Measurements from ENCODE around the gene NRCAM.

The NRCAM gene

GRCh38 chr7:108164342-108164741 is 291.9 kb downstream of the NRCAM start:
- Histone ChIP-seq H3K4me1 (peaks cover 4% of the 10 kb centered on the region; the same call in 1 of the 2 replicates), H3K27ac (no peak overlapping the region), H3K9me3 (no peaks in the 10 kb centered on the region), H3K27me3 (no peaks in the 10 kb centered on the region), H3K4me2 (no peak overlapping the region), H4K20me1 (no peaks in the 10 kb centered on the region), H3K36me3 (no peaks in the 10 kb centered on the region), H3K9ac (no peak overlapping the region), H3K4me3 (no peak overlapping the region)
- TF ChIP-seq Cebpa-rat (IDR thresholded peaks at IDR 0.05), result no peak

- TF ChIP-seq Cebpa-rat (IDR thresholded peaks at IDR 0.05), result no peak
Measured at GRCh38 chr7:108158776-108159175, 297.5 kb downstream of the NRCAM start.

GRCh38 chr7:108157606-108158335 is 298.5 kb downstream of the NRCAM start:
- H3K27ac ChIP-seq, result no peak overlapping the region
- no peaks in the 10 kb centered on the region for H3K9me3 ChIP-seq
- H3K27me3 ChIP-seq, result no peaks in the 10 kb centered on the region
- H3K4me3 ChIP-seq, result no peak overlapping the region
- TF ChIP-seq Cebpa-rat (IDR thresholded peaks at IDR 0.05), result no peak
- H3K9ac ChIP-seq, result no peak overlapping the region
- H3K4me1 ChIP-seq, result no peaks in the 10 kb centered on the region; the same call in 1 of the 2 replicates
- no peaks in the 10 kb centered on the region for H3K36me3 ChIP-seq
- no peak overlapping the region for H3K4me2 ChIP-seq
- no peaks in the 10 kb centered on the region for H4K20me1 ChIP-seq

More at GRCh38 chr7:108158776-108159175, 297.5 kb downstream of the NRCAM start:
- no peak overlapping the region for H3K9ac ChIP-seq
- no peaks in the 10 kb centered on the region for H3K36me3 ChIP-seq
- H3K4me2 ChIP-seq, result no peak overlapping the region
- no peak overlapping the region for H3K4me3 ChIP-seq
- H3K9me3 ChIP-seq, result no peaks in the 10 kb centered on the region
- H4K20me1 ChIP-seq, result no peaks in the 10 kb centered on the region
- H3K27ac ChIP-seq, result no peak overlapping the region
- H3K4me1 ChIP-seq, result no peaks in the 10 kb centered on the region; the same call in 1 of the 2 replicates
- H3K27me3 ChIP-seq, result no peaks in the 10 kb centered on the region

DNA sequence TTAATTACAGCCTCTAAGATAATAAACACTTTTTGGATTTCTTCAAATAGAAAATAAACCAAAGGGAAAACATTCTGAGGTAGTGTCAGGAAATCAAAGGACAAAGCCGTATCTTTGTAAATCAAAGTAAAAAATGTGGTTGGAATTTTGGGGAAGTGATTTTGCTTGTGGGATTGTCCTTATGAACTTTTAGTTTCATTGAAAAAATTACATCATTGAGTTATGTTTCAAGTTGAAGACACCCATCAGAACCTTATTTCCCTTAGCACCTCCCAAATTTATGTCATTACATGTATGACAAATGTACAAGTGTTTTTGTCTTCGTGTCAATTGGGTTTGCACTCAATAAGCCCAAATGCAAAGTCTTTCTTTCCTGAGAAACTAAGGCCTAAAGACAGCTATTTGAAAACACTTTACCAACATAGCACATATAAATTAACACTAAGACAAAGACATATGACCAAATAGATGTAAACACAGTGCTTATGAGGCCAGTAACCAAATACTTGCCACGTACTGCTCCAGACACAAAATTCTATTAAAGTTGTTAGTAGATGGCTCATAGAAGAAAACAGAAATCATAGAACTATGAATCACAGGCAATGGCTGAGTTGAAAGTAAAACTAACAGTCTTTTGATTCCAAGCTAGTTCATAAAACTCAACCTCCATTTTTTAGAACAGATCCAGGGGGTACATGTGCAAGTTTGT is 299.2 kb downstream of the NRCAM start:
- Histone ChIP-seq H3K27ac (no peak overlapping the region), H3K9me3 (no peaks in the 10 kb centered on the region), H3K9ac (no peak overlapping the region), H3K4me3 (no peak overlapping the region), H4K20me1 (no peaks in the 10 kb centered on the region), H3K4me1 (no peaks in the 10 kb centered on the region; the same call in 1 of the 2 replicates), H3K36me3 (no peaks in the 10 kb centered on the region), H3K27me3 (no peaks in the 10 kb centered on the region), H3K4me2 (no peak overlapping the region)
- no peak for TF ChIP-seq Cebpa-rat (IDR thresholded peaks at IDR 0.05)

GRCh38 chr7:108152198-108152597 is 304.0 kb downstream of the NRCAM start:
- no peak for TF ChIP-seq Cebpa-rat (IDR thresholded peaks at IDR 0.05)
- Histone ChIP-seq H3K27ac (no peak overlapping the region), H3K4me2 (no peak overlapping the region), H4K20me1 (no peaks in the 10 kb centered on the region), H3K4me1 (no peaks in the 10 kb centered on the region), H3K9me3 (no peaks in the 10 kb centered on the region), H3K36me3 (no peaks in the 10 kb centered on the region), H3K9ac (no peak overlapping the region), H3K27me3 (no peaks in the 10 kb centered on the region), H3K4me3 (no peak overlapping the region)

DNA sequence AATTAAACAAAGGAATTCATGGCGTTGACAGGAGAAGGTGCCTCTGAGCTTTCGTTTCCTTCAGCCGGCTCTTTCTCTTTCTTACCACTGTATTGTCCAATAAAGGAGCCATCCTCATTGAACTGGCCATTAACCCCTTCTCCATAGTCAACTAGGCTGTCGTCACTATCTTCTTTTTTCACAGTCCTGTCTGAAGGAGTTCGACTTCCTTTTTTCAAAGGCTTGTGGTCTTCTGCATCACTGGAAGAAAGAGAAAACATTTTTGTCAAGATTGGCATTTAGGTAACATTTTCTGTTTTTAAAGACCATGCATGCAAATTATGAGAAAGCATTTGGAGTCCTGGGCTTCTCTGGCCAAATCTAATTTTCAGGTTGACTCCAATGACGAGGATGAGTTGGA is 306.3 kb downstream of the NRCAM start:
- H3K4me3 ChIP-seq, result no peak overlapping the region
- no peaks in the 10 kb centered on the region for H4K20me1 ChIP-seq
- no peak overlapping the region for H3K27ac ChIP-seq
- H3K4me2 ChIP-seq, result no peak overlapping the region
- no peaks in the 10 kb centered on the region for H3K27me3 ChIP-seq
- no peaks in the 10 kb centered on the region for H3K36me3 ChIP-seq
- H3K9me3 ChIP-seq, result no peaks in the 10 kb centered on the region
- peaks cover 5% of the 10 kb centered on the region; the same call in 1 of the 2 replicates for H3K4me1 ChIP-seq
- no peak overlapping the region for H3K9ac ChIP-seq
- TF ChIP-seq Cebpa-rat (IDR thresholded peaks at IDR 0.05), result no peak

DNA sequence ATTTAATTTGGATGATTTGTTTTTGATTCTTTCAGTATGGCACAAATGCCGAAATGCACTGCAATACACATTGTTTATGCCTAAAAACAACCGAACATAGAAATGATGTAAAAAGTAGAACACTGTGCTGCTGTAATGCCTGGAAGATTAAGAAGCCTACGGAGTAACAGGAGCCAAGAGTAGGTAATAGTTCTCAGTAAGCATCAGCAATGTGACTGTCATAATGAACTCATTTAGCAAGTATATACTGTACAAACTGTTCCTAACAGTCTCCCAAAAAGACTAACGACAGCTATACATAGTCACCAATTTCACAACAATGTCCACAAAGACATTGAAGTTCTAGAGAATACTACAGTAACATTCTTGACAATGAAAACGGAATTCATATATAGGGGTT is 307.1 kb downstream of the NRCAM start:
- Histone ChIP-seq H3K27ac (no peak overlapping the region), H3K4me1 (peaks cover 5% of the 10 kb centered on the region; the same call in 1 of the 2 replicates), H3K27me3 (no peaks in the 10 kb centered on the region), H3K4me3 (no peak overlapping the region), H3K9ac (no peak overlapping the region), H3K4me2 (no peak overlapping the region), H4K20me1 (no peaks in the 10 kb centered on the region), H3K9me3 (no peaks in the 10 kb centered on the region), H3K36me3 (no peaks in the 10 kb centered on the region)
- TF ChIP-seq Cebpa-rat (IDR thresholded peaks at IDR 0.05), result no peak

- TF ChIP-seq Cebpa-rat (IDR thresholded peaks at IDR 0.05), result no peak
- Histone ChIP-seq H3K27me3 (no peaks in the 10 kb centered on the region), H3K9me3 (no peaks in the 10 kb centered on the region), H3K9ac (no peak overlapping the region), H3K4me2 (no peak overlapping the region), H4K20me1 (no peaks in the 10 kb centered on the region), H3K27ac (no peak overlapping the region), H3K4me1 (peaks cover 5% of the 10 kb centered on the region; the same call in 1 of the 2 replicates), H3K36me3 (no peaks in the 10 kb centered on the region), H3K4me3 (no peak overlapping the region)
Measured at GRCh38 chr7:108147031-108147563, 309.1 kb downstream of the NRCAM start.

DNA sequence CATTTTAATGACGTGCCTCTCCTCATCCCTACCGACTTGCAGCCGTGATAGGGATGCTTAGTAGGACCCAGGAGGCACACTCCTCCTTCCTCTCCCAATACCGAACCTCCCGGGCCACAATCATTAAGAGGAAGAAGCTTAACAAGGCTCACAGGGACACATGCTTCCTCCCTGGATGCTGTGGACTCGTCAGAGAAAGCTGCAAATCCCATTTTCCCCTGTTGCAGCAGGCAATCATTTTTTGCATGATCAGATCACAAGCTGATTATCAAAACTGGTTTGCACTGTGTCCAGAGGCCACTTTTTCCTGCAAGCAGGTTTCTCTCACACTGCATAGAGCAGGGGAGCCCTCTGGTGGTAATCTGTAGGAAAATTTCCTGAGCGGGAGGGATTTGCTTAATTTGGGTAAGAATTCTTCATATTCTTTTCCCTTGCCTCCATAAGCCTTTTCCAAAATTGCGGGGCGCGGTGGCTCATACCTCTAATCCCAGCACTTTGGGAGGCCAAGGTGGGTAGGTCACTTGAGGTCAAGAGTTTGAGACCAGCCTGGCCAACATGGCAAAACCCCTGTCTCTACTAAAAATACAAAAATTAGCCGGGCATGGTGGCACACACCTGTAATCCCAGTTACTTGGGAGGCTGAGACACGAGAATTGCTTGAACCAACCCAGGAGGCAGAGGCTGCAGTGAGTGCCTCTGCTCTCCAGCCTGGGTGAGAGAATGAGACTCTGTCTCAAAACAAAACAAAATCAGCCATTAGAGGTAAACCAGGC is 310.0 kb downstream of the NRCAM start:
- Histone ChIP-seq H3K27me3 (no peaks in the 10 kb centered on the region), H4K20me1 (no peaks in the 10 kb centered on the region), H3K27ac (no peak overlapping the region), H3K36me3 (no peaks in the 10 kb centered on the region), H3K9me3 (no peaks in the 10 kb centered on the region), H3K4me3 (no peak overlapping the region), H3K9ac (no peak overlapping the region), H3K4me1 (peaks cover 5% of the 10 kb centered on the region; the same call in 1 of the 2 replicates), H3K4me2 (peak overlapping the region; percentile 41; the same call in 1 of the 2 replicates)
- no peak for TF ChIP-seq Cebpa-rat (IDR thresholded peaks at IDR 0.05)

Data from BLaER1 (cell line).